Measurements from ENCODE around the gene LRRC3C. TPM values are rescaled to one million over a fixed set of nuclear protein-coding genes. Genes with fewer than 3 reads are reported as not detected.

LRRC3C gene
- total RNA-seq, 1 experiment from 2014 or later, result not detected

GRCh38 chr17:39889200-39889599 is 38.3 kb upstream of the LRRC3C start:
- POLR2A ChIA-PET (ENCODE audit: low non-redundant PET), result no interaction called here
- Histone ChIP-seq H3K36me3 (ENCODE audit: insufficient read depth, low read length, poor library complexity, severe bottlenecking) (no peaks in the 10 kb centered on the region), H3K4me1 (ENCODE audit: insufficient read depth, low read length, poor library complexity, severe bottlenecking) (no peaks in the 10 kb centered on the region), H3K4me3 (ENCODE audit: low read depth, low read length, poor library complexity, severe bottlenecking) (no peak overlapping the region), H3K9me3 (ENCODE audit: low read depth, low read length, poor library complexity, severe bottlenecking) (no peaks in the 10 kb centered on the region), H3K27ac (ENCODE audit: low read depth, low read length, poor library complexity, severe bottlenecking) (no peak overlapping the region), H3K27me3 (replicated peaks; ENCODE audit: insufficient read depth, low read depth, low read length, poor library complexity) (no peaks in the 10 kb centered on the region)
- no peak for DNase-seq (ENCODE audit: low spot score)
- TF ChIP-seq EZH2 (IDR thresholded peaks at IDR 0.05; ENCODE audit: borderline replicate concordance, low read depth, low read length, poor library complexity, severe bottlenecking) (no peak), CTCF (conservative IDR thresholded peaks at IDR 0.05; ENCODE audit: low read depth, low read length) (no peak)
- no TSS peak for BruUV-seq (replicated peaks)
- intact Hi-C loops (cut with micrococcal nuclease; ENCODE audit: unreplicated experiment), result no loop called here
- CTCF ChIA-PET, result no interaction called here

- Histone ChIP-seq H3K36me3 (ENCODE audit: insufficient read depth, low read length, poor library complexity, severe bottlenecking) (no peaks in the 10 kb centered on the region), H3K27ac (ENCODE audit: low read depth, low read length, poor library complexity, severe bottlenecking) (no peak overlapping the region), H3K4me3 (ENCODE audit: low read depth, low read length, poor library complexity, severe bottlenecking) (no peak overlapping the region), H3K9me3 (ENCODE audit: low read depth, low read length, poor library complexity, severe bottlenecking) (no peaks in the 10 kb centered on the region), H3K4me1 (ENCODE audit: insufficient read depth, low read length, poor library complexity, severe bottlenecking) (no peaks in the 10 kb centered on the region), H3K27me3 (replicated peaks; ENCODE audit: insufficient read depth, low read depth, low read length, poor library complexity) (no peaks in the 10 kb centered on the region)
- ChIA-PET CTCF (no interaction called here), POLR2A (ENCODE audit: low non-redundant PET) (no interaction called here)
- BruUV-seq (replicated peaks), result no TSS peak
- no peak for DNase-seq (ENCODE audit: low spot score)
- TF ChIP-seq EZH2 (IDR thresholded peaks at IDR 0.05; ENCODE audit: borderline replicate concordance, low read depth, low read length, poor library complexity, severe bottlenecking) (no peak), CTCF (conservative IDR thresholded peaks at IDR 0.05; ENCODE audit: low read depth, low read length) (no peak)
- intact Hi-C loops (cut with micrococcal nuclease; ENCODE audit: unreplicated experiment), result no loop called here
Measured at GRCh38 chr17:39894681-39895376, 32.7 kb upstream of the LRRC3C start.

GRCh38 chr17:39898088-39898487 is 29.4 kb upstream of the LRRC3C start:
- no peak for DNase-seq (ENCODE audit: low spot score)
- BruUV-seq (replicated peaks), result no TSS peak
- Histone ChIP-seq H3K4me1 (ENCODE audit: insufficient read depth, low read length, poor library complexity, severe bottlenecking) (no peaks in the 10 kb centered on the region), H3K27ac (ENCODE audit: low read depth, low read length, poor library complexity, severe bottlenecking) (no peak overlapping the region), H3K4me3 (ENCODE audit: low read depth, low read length, poor library complexity, severe bottlenecking) (no peak overlapping the region), H3K27me3 (replicated peaks; ENCODE audit: insufficient read depth, low read depth, low read length, poor library complexity) (no peaks in the 10 kb centered on the region), H3K9me3 (ENCODE audit: low read depth, low read length, poor library complexity, severe bottlenecking) (no peaks in the 10 kb centered on the region), H3K36me3 (ENCODE audit: insufficient read depth, low read length, poor library complexity, severe bottlenecking) (no peaks in the 10 kb centered on the region)
- CTCF ChIA-PET, result no interaction called here
- intact Hi-C loops (cut with micrococcal nuclease; ENCODE audit: unreplicated experiment), result no loop called here
- POLR2A ChIA-PET (ENCODE audit: low non-redundant PET), result no interaction called here
- TF ChIP-seq CTCF (conservative IDR thresholded peaks at IDR 0.05; ENCODE audit: low read depth, low read length), result no peak
- TF ChIP-seq EZH2 (IDR thresholded peaks at IDR 0.05; ENCODE audit: borderline replicate concordance, low read depth, low read length, poor library complexity, severe bottlenecking), result no peak

Data from A673 (cell line).